ENCODE data around the gene NLGN1. TPM values are rescaled to one million over a fixed set of nuclear protein-coding genes. Genes with fewer than 3 reads are reported as not detected.

NLGN1 gene
- total and polyA plus RNA-seq, 2 of the 8 experiments (the other 6 are each of a cell fraction or from before 2014, with no cell fraction given) = 7.8 to 14.8 TPM

DNA sequence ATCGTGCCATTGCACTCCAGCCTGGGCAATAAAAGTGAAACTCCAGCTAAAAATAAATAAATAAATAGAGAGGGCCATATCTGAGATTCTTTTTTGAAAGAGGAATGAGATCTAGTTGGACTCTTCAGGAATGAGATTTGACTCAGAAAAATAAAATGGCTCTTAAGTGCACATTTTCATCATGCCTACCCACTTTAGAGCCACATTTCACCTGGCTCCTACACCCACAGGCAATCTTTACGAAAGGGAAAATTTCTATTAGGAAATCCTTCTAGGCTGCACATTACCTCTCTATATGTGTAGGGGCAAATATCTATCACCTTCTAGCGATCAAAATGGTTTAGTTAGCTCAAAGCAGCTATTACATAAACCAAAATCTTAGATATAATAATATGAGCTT is 16.9 kb upstream of the NLGN1 start:
- Histone ChIP-seq H2BK120ac (replicated peaks; ENCODE audit: low read depth, low read length) (no peak overlapping the region), H3K23me2 (ENCODE audit: low read depth, low read length) (no peaks in the 10 kb centered on the region), H3K9ac (replicated peaks in 1 of 4; ENCODE audit: extremely low read depth in 1 of 4, low read depth in 3 of 4, low read length in 3 of 4) (no peak overlapping the region), H4K8ac (ENCODE audit: extremely low read depth, insufficient read depth, low read length) (no peak overlapping the region), H2AK5ac (ENCODE audit: low read depth, low read length) (no peak overlapping the region), H3K36me3 (ENCODE audit: control insufficient read depth in 2 of 4, insufficient read depth in 4 of 4, low read length in 3 of 4) (no peaks in the 10 kb centered on the region), H3K4me2 (ENCODE audit: insufficient read depth in 1 of 2, low read depth in 2 of 2, low read length in 2 of 2) (no peak overlapping the region), H2AFZ (ENCODE audit: low read length) (no peak overlapping the region), H3K4me1 (replicated peaks in 1 of 4; ENCODE audit: control insufficient read depth in 3 of 4, insufficient read depth in 4 of 4, low read length in 3 of 4) (no peaks in the 10 kb centered on the region), H3K18ac (ENCODE audit: extremely low read depth, low read length) (no peak overlapping the region), H4K20me1 (replicated peaks in 1 of 2; ENCODE audit: control insufficient read depth in 1 of 2, insufficient read depth in 2 of 2, low read length in 2 of 2) (no peaks in the 10 kb centered on the region), H3K27me3 (replicated peaks in 1 of 4; ENCODE audit: control insufficient read depth in 3 of 4, extremely low read depth in 1 of 4, insufficient read depth in 3 of 4, low read length in 3 of 4) (no peaks in the 10 kb centered on the region), H3K14ac (ENCODE audit: insufficient read length) (no peak overlapping the region), H3K56ac (replicated peaks; ENCODE audit: insufficient read length, low read depth, low read length) (no peak overlapping the region), H3K4ac (replicated peaks; ENCODE audit: insufficient read length, low read depth, low read length) (no peak overlapping the region), H4K5ac (ENCODE audit: insufficient read length, low read depth, low read length) (no peak overlapping the region), H2BK20ac (ENCODE audit: low read length) (no peak overlapping the region), H3K9me3 (ENCODE audit: insufficient read depth in 2 of 2, low read depth in 1 of 2, low read length in 1 of 2) (no peaks in the 10 kb centered on the region), H3K79me2 (ENCODE audit: control insufficient read depth in 1 of 2, insufficient read depth in 2 of 2, low read length in 2 of 2) (no peaks in the 10 kb centered on the region), H3K4me3 (ENCODE audit: extremely low read depth in 1 of 4, insufficient read depth in 2 of 4, low read depth in 3 of 4, low read length in 4 of 4) (no peak overlapping the region), H3K27ac (ENCODE audit: low read depth, low read length) (no peak overlapping the region), H2BK5ac (ENCODE audit: low read depth, low read length) (no peak overlapping the region), H2BK12ac (ENCODE audit: low read depth, low read length) (no peak overlapping the region), H3K79me1 (ENCODE audit: low read depth, low read length) (no peaks in the 10 kb centered on the region), H2BK15ac (ENCODE audit: low read length) (no peak overlapping the region), H3K23ac (ENCODE audit: insufficient read length) (no peak overlapping the region), H4K91ac (replicated peaks; ENCODE audit: insufficient read length, low read length) (no peak overlapping the region)
- DNase-seq (ENCODE audit: low read depth in 1 of 2, low spot score in 2 of 2) (no peak), FAIRE-seq (no peak)
- ChIA-PET CTCF (ENCODE audit: partially characterized antibody) (interaction anchor here (4.7 kb wide), 1 partner anchor 9 kb away, joined by 29 read pairs; no protein-coding TSS in a partner anchor), POLR2A (ENCODE audit: partially characterized antibody) (no interaction called here)
- WGBS, 2 experiments (ENCODE audit: extremely low coverage in 1 of 2, insufficient coverage in 1 of 2, insufficient read length in 1 of 2, insufficient replicate concordance in 2 of 2, low coverage in 1 of 2, low lambda C conversion rate in 2 of 2, missing lambda C conversion rate in 1 of 2) = 94% methylated on average over 3 of the region's 3 CpGs; no CpG with 5 or more reads in 1 of the 2 experiments
- no peak for TF ChIP-seq E2F6 (IDR thresholded peaks at IDR 0.05)
- TF ChIP-seq BACH1 (IDR thresholded peaks at IDR 0.05; ENCODE audit: low read length) = no peak
- TF ChIP-seq JUN (IDR thresholded peaks at IDR 0.05; ENCODE audit: low read depth, low read length) = no peak
- no peak for TF ChIP-seq POLR2AphosphoS5 (IDR thresholded peaks at IDR 0.05; ENCODE audit: low read depth, low read length)
- TF ChIP-seq POU5F1 (IDR thresholded peaks at IDR 0.05; ENCODE audit: low read depth, low read length) = no peak
- TF ChIP-seq RAD21 (IDR thresholded peaks at IDR 0.05 in 1 of 2, conservative IDR thresholded peaks at IDR 0.05 in 1 of 2; ENCODE audit: low read depth in 2 of 2, low read length in 2 of 2) = no peak
- TF ChIP-seq RNF2 (IDR thresholded peaks at IDR 0.05; ENCODE audit: borderline replicate concordance, low read depth, low read length, missing control alignments, poor library complexity, severe bottlenecking) = no peak
